Liver (tissue), 3 donors: ENCODE results near the gene GM2A.

ENCODE experiments used
- ATF3 ChIP-seq: IDR thresholded peaks from 2 replicates; pipeline ENCODE4 v1.6.1; 2016; ENCODE audit warnings: antibody characterized with exemption
- CTCF ChIP-seq: fragments of 150-350 bp; IDR thresholded peaks from 2 replicates; pipeline ENCODE4 v1.5.1; 2017; ENCODE audit warnings: improper control_type of control experiment, low read depth, low read length; ENCODE audit not compliant: missing input control
- EGR1 ChIP-seq, 2 donors: IDR thresholded peaks; 2 replicates each; pipeline ENCODE4 v1.6.1; 2016 to 2018; ENCODE audit warnings: antibody characterized with exemption in 2 of 2, low read depth in 2 of 2
- FOXA1 ChIP-seq: IDR thresholded peaks from 2 replicates; pipeline ENCODE4 v1.6.1; 2016; ENCODE audit warnings: antibody characterized with exemption
- HNF4A ChIP-seq, 2 donors: conservative IDR thresholded peaks; 2 replicates each; pipeline ENCODE4 v1.6.1; 2016; ENCODE audit warnings: antibody characterized with exemption in 2 of 2, mild to moderate bottlenecking in 2 of 2
- JUND ChIP-seq, 2 donors: IDR thresholded peaks; 2 replicates each; pipeline ENCODE4 v1.6.1; 2016; ENCODE audit warnings: antibody characterized with exemption in 2 of 2
- MAX ChIP-seq: IDR thresholded peaks from 2 replicates; pipeline ENCODE4 v1.6.1; 2016; ENCODE audit warnings: antibody characterized with exemption
- NR2F2 ChIP-seq: IDR thresholded peaks from 2 replicates; pipeline ENCODE4 v1.6.1; 2016; ENCODE audit warnings: antibody characterized with exemption
- RXRA ChIP-seq, 2 donors: IDR thresholded peaks; 2 replicates each; pipeline ENCODE4 v1.6.1; 2017 to 2018; ENCODE audit warnings: antibody characterized with exemption in 2 of 2, mild to moderate bottlenecking in 1 of 2
- SP1 ChIP-seq: IDR thresholded peaks from 2 replicates; pipeline ENCODE4 v1.6.1; 2018; ENCODE audit warnings: antibody characterized with exemption, mild to moderate bottlenecking
- TAF1 ChIP-seq: conservative IDR thresholded peaks from 2 replicates; pipeline ENCODE4 v1.6.1; 2016; ENCODE audit warnings: antibody characterized with exemption, mild to moderate bottlenecking
- YY1 ChIP-seq: IDR thresholded peaks from 2 replicates; pipeline ENCODE4 v1.6.1; 2016; ENCODE audit warnings: antibody characterized with exemption, mild to moderate bottlenecking
- donor health status: healthy.
- donor health status: healthy.

- TF ChIP-seq JUND (IDR thresholded peaks at IDR 0.05) (no peak), CTCF (no peak), SP1 (no peak), YY1 (no peak), ATF3 (no peak), EGR1 (IDR thresholded peaks at IDR 0.05; ENCODE audit: low read depth in 2 of 2) (no peak), MAX (no peak), HNF4A (conservative IDR thresholded peaks at IDR 0.05) (no peak), TAF1 (no peak), FOXA1 (no peak), RXRA (IDR thresholded peaks at IDR 0.05) (no peak), NR2F2 (no peak)
These were observed 33.3 kb downstream of the GM2A start for GRCh38 chr5:151286246-151286645.
